Activated CD8-positive, alpha-beta memory T cell treated with anti-CD3 and anti-CD28 coated beads, Interleukin-2, amount 50 U/mL, for 24 hours (primary cell): ENCODE measurements around the gene SBSN.

Experiments
- DNase-seq: peaks from one replicate; pipeline ENCODE4 v3.0.0-alpha.2; 2020; ENCODE audit errors: extremely low read depth

The SBSN gene

GRCh38 chr19:35509018-35509652 lies 19.0 kb downstream of the SBSN start:
- DNase-seq, result no peak

- no peak for DNase-seq
Measured at GRCh38 chr19:35508129-35508528, 20.0 kb downstream of the SBSN start.

GRCh38 chr19:35507561-35507960 lies 20.6 kb downstream of the SBSN start:
- no peak for DNase-seq

DNA sequence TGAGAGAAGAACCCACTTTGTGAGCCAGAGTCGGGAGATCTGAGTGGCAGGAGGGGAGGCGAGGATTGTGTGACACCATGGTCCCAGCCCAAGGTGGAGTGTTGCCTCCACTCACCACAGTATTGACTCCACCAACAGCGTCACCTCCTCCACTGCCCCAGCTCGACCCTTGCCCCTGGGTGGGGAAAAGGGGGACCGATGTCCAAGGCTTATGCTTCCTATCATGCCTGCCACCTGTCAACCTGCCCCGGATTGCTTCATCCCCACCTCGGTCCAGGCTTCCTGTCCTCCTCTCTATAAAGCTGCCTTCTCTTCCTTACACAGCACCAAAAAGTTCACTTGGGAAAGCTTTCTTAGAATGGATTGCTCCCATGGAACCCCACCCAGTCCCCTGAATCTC lies 22.1 kb downstream of the SBSN start:
- DNase-seq, result no peak

GRCh38 chr19:35502751-35503150 lies 25.4 kb downstream of the SBSN start:
- no peak for DNase-seq

- DNase-seq, result no peak
Measured at GRCh38 chr19:35501684-35502083, 26.4 kb downstream of the SBSN start.

GRCh38 chr19:35500611-35501010 lies 27.5 kb downstream of the SBSN start:
- no peak for DNase-seq

DNA sequence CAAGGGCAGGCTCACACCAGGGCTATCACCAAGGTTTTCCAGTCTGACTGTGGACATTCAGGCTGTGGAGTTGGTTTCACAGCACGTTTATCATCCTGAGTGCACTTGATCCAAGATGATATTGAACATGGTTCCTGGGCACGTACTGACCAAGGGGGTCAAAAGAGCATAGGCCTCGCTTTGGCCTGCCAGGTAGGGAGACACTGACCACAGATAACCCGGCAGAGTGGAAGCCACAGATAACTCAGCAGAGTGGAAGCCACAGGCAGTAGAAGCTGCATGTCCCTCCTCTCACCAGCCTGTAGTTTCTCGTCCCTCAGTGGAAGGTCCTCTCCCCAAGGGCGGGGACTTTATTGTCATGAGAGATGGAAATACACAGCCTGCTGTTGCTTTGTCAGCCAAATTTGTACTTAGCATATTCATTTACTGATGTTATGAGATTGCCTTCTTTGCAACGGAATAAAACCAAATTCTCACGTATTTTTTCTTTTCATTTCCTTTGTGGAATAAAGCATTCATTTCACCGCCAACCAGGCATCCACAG lies 29.1 kb downstream of the SBSN start:
- DNase-seq, result no peak

GRCh38 chr19:35498220-35498619 lies 29.9 kb downstream of the SBSN start:
- DNase-seq, result no peak

GRCh38 chr19:35497406-35497805 lies 30.7 kb downstream of the SBSN start:
- DNase-seq, result no peak

- DNase-seq, result peak; percentile 53
Measured at GRCh38 chr19:35495107-35496064, 32.7 kb downstream of the SBSN start.

DNA sequence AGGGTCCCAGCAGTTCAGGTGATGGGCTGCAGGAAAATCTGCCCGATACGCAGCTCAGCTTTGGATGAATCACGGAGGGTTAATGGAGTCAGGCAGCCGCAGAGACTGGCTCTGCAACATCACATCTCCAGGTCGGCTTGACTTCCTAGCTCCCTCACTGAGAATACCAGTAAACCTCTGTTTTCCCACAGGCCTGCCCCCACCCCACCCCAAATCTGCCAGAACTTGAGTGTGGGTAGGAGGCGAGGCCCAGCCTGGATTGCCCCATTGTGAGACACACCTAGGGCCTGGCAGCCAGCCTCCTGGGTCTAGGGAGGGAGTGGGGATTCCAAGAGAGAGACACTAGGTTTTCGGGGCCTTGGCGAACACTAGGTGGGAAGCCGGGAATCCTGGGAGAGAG lies 34.1 kb downstream of the SBSN start:
- DNase-seq, result no peak

- DNase-seq, result no peak
Measured at GRCh38 chr19:35491836-35492360, 36.2 kb downstream of the SBSN start.

DNA sequence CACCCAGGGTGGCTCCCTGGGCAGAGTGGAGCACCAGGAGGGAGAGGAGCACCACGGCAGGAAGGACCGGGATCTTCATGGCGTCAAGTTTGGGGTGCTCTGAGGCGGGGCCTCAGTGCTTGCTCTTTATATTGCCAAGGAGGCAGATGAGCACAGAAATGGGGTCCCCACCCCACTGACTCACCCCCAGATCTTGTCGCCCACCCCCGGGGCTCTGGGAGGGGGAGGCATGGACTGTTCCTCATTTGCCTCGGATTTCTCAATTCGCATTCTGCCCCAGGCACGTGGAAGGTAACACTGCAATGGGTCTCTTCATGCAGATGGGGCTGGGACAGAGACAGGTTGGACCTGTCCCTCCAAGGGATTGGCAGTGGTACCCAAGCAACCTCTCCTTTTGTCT lies 37.7 kb downstream of the SBSN start, which contains the start of gene KRTDAP:
Gene KRTDAP, minus strand, starts transcription at position 101 of the 400 bp plus-strand sequence. Its CDS starts 22 bp downstream, at position 79.
- no peak for DNase-seq

DNA sequence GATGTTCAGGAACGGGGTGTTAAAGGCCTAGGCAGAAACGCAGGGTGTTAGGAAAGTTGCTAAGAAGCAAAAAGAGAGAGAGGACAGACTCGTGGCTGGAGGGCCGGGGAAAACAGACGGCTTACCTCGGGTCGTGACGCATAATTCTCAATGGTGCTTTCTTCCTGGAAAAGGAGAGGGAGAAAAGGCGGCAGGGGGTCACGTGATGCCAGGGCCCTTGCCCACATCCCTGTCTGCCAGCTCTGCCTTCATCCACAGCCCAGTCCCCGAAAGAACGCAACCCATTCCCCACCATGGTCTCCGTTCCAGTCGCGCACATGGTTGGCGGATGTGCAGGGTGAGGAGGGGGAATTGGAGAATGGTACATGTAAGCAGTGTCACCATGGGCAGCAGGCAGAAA lies 39.4 kb downstream of the SBSN start:
- no peak for DNase-seq

DNA sequence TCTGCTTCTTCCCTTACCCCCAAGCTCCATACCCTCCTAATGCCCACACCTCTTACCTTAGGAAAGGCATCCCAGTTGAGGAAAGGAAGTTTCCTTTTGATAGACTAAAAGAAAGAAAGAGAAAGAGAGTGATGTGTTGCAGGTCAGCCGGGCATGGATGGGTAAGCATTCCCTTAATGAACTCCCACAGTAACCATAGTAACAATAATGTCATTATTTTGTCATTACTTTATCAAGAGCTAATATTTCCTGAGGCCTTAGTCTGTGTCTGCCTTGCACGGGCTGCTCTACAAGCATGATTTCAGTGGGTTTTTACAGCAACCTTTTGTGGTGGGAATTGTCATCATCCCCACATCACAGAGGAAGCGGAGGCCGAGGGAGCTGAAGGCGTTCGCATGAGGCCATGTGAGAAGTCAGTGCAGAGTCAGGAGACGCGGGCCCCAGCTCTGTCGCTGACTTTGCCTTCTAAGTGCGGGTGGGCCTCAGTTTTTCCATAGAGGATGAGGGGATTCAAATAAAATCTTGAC lies 40.4 kb downstream of the SBSN start:
- no peak for DNase-seq

- no peak for DNase-seq
Measured at GRCh38 chr19:35486268-35486708, 41.8 kb downstream of the SBSN start.

DNA sequence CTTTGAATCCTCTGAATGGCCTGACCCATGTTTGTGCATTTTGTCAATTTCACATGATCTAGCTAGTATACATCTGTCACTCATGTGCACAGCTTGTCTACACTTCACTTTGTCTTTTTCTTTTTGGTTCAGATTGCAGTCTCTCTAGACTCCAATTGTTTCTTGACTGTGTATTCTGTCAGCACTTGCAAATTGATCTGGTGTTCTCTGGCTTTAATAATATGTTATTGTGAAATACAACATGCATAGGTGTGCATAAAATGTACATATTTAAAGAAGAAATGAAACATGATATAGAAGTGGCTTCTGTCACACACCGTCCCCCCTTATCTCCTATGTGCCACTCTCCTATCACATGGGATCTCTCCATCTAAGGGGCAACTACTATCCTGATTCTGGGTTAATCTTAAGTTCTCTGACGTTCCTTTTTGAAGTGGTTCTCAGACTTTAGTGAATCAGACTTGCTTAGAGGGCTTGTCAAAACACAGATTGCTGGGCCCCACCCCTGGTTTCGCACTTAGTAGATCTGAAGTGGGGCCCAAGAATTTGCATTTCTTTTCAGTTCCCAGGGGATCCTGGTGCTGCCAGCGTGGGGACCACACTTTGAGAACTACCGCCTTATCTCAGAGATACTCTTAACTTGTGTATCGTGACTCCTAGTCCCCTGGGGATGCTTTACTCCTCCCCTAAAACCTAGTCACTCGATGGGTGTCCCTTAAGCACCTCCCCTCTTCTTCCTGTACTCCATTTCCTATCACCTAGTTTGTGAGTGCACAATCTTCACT lies 43.7 kb downstream of the SBSN start:
- no peak for DNase-seq

- no peak for DNase-seq
Measured at GRCh38 chr19:35483089-35483488, 45.0 kb downstream of the SBSN start.

GRCh38 chr19:35478794-35479677 lies 49.1 kb downstream of the SBSN start:
- no peak for DNase-seq
